ENCODE results near the gene LIMS2. TPM values are rescaled to one million over a fixed set of nuclear protein-coding genes. Genes with fewer than 3 reads are reported as not detected.

Gene LIMS2, protein sequence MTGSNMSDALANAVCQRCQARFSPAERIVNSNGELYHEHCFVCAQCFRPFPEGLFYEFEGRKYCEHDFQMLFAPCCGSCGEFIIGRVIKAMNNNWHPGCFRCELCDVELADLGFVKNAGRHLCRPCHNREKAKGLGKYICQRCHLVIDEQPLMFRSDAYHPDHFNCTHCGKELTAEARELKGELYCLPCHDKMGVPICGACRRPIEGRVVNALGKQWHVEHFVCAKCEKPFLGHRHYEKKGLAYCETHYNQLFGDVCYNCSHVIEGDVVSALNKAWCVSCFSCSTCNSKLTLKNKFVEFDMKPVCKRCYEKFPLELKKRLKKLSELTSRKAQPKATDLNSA
- total RNA-seq (100 to 1,000 TPM; 150 to 285 (median 160) TPM), polyA plus RNA-seq (100 to 1,000 TPM; 148 to 687 TPM)
- long read RNA-seq, donor 1, transcript LIMS2-202 (10 exons, 2,045 nt): major isoform, 45 of 158 reads
- long read RNA-seq, donor 1, partial matches to known transcripts: 21 of 158 reads
- long read RNA-seq, donor 1, other reads (novel, unspliced or antisense): 85 of 158 reads
- long read RNA-seq, donor 2, transcript LIMS2-208 (10 exons, 2,335 nt): minor isoform, 6 of 175 reads
- long read RNA-seq, donor 2, transcript LIMS2-202 (10 exons, 2,045 nt): major isoform, 61 of 175 reads
- long read RNA-seq, donor 2, transcript LIMS2-204 (6 exons, 1,678 nt): minor isoform, 12 of 175 reads
- long read RNA-seq, donor 2, partial matches to known transcripts: 22 of 175 reads
- long read RNA-seq, donor 2, other reads (novel, unspliced or antisense): 67 of 175 reads
- long read RNA-seq, donor 3, transcript LIMS2-208 (10 exons, 2,335 nt): minor isoform, 11 of 293 reads
- long read RNA-seq, donor 3, transcript LIMS2-204 (6 exons, 1,678 nt): minor isoform, 9 of 293 reads
- long read RNA-seq, donor 3, transcript LIMS2-202 (10 exons, 2,045 nt): major isoform, 175 of 293 reads
- long read RNA-seq, donor 3, partial matches to known transcripts: 45 of 293 reads
- long read RNA-seq, donor 3, other reads (novel, unspliced or antisense): 48 of 293 reads

DNA sequence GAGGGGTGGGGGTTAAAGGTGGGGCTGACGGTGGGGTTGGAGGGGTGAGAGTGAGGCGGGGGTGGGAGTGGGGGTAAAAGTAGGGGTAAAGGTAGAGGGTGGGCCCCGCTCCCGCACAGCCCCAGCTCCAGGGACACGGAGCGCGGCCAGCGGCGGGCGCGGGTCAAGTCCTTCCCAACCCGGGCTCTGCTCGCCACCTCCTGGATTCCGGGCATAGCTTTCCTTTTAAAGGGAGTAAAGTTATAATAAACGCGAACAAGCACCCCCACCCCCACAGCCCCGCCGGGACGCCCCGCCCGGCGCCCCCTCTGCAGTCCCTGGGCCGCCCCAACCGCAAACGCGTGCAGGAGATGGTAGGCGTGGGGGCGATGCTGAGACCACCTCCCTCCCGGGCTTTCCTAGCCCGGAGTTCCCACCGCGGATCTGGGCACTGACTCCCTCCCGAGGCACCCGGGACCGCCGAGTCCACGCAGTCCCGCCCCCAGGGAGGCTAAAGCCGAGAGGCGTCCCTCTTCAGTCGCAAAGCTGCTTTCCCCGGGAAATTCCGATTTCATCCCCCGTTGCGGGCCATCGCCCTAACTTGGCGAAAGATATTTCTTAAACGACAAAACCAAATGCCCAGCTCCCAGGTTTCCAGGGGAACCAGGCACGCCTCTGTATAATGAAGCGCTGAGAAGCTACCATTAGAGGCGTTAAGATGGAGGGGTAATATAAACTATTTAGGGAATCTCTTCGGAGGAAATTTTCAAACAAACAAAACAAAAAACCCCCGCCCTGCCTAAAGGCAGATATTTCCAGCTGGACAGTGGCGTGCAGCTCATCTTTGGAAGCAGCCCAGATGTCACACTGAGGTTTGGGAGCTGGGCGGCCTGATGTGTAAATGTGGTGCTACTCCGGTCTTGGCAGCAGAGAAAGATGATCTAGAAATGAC lies at the start of gene LIMS2:
TSS of gene LIMS2 (minus strand) at position 200 of the 931 bp plus-strand sequence. CDS start 506 bp downstream, outside the sequence.
- peak; percentile 40 to 72 (median 60) for ATAC-seq
- H3K9me3 ChIP-seq: no peaks in the 10 kb centered on the region
- DNase-seq: peak; percentile 68 to 74
- peak within 1 kb of the TSS; percentile 64 to 95 (median 78) for H3K4me3 ChIP-seq
- peaks cover 0 to 38% (median 0%) of the 10 kb centered on the region in 7 donors for H3K27me3 ChIP-seq
- peaks cover 8 to 75% (median 48%) of the 10 kb centered on the region in 9 donors for H3K4me1 ChIP-seq
- peak within 1 kb of the TSS; percentile 88 to 98 (median 97) for H3K27ac ChIP-seq
- peaks cover 0 to 5% (median 0%) of the 10 kb centered on the region in 9 donors for H3K36me3 ChIP-seq
- WGBS, 2 donors: 1 to 2% methylated on average over 55 to 56 of the region's 56 CpGs
- intact Hi-C loops (cut with DNase I): loop anchor here in 5 of 10 donors (2.0 to 10.0 kb wide), 7 partner anchors 17 to 161 kb away; no protein-coding TSS in a partner anchor
- TF ChIP-seq, protein P1, sequence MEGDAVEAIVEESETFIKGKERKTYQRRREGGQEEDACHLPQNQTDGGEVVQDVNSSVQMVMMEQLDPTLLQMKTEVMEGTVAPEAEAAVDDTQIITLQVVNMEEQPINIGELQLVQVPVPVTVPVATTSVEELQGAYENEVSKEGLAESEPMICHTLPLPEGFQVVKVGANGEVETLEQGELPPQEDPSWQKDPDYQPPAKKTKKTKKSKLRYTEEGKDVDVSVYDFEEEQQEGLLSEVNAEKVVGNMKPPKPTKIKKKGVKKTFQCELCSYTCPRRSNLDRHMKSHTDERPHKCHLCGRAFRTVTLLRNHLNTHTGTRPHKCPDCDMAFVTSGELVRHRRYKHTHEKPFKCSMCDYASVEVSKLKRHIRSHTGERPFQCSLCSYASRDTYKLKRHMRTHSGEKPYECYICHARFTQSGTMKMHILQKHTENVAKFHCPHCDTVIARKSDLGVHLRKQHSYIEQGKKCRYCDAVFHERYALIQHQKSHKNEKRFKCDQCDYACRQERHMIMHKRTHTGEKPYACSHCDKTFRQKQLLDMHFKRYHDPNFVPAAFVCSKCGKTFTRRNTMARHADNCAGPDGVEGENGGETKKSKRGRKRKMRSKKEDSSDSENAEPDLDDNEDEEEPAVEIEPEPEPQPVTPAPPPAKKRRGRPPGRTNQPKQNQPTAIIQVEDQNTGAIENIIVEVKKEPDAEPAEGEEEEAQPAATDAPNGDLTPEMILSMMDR (IDR thresholded peaks at IDR 0.05): peak in 7 of 9 donors; percentile 9 to 51 (median 43)

DNA sequence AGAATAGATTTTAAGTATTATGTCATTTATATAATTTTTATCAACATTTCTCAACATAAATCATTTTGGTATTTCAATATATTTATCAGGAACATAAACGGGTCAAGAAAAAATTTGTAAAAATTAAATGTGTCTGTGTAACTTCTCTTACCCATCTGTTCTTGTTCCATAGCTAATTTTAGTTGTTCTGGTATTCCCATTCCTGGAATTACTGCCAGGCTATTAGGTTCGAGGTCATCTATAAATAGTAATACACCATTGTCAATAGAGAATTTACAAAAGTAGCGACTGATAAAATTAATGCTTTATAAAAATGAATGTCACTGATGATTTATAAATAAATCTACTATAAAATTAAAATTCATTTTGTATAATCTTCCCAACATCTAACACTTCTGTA lies 47.5 kb upstream of the LIMS2 start:
- TF ChIP-seq, protein P1 (IDR thresholded peaks at IDR 0.05): no peak
- DNase-seq (no peak), ATAC-seq (peak in 5 of 8 donors; percentile 37 to 84 (median 78))
- H3K27ac ChIP-seq: peak overlapping the region in 9 of 10 donors; percentile 29 to 77 (median 70)
- 52% methylated on average over 3 of the region's 3 CpGs for WGBS, 2 donors
- peaks cover 7 to 86% (median 37%) of the 10 kb centered on the region in 9 donors for H3K36me3 ChIP-seq
- no peaks in the 10 kb centered on the region for H3K27me3 ChIP-seq
- intact Hi-C loops (cut with DNase I): no loop called here
- no peaks in the 10 kb centered on the region for H3K9me3 ChIP-seq
- peaks cover 0 to 40% (median 9%) of the 10 kb centered on the region in 9 donors for H3K4me1 ChIP-seq
- no peak overlapping the region for H3K4me3 ChIP-seq

DNA sequence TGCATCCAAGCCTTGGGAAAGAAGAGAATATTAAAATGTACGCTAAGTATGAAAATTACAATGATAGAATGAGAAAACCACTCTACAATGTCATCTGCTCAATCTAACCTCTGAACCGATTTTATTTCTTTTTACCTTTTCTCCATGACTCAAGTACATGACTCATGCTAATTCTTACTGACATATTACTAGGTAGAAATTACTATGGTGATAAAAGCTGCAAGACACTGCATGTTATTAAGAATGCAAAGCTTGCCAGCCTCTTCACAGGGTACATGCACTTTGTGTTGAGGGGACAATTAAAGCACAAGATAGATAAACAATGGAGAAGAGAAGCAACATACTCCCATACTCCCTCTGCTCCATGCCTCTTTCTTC lies 46.6 kb upstream of the LIMS2 start:
- H3K9me3 ChIP-seq: no peaks in the 10 kb centered on the region
- DNase-seq (no peak), ATAC-seq (peak in 1 of 8 donors; percentile 26)
- H3K27me3 ChIP-seq: no peaks in the 10 kb centered on the region
- peaks cover 0 to 40% (median 9%) of the 10 kb centered on the region in 9 donors for H3K4me1 ChIP-seq
- intact Hi-C loops (cut with DNase I): no loop called here
- peaks cover 7 to 95% (median 39%) of the 10 kb centered on the region in 9 donors for H3K36me3 ChIP-seq
- TF ChIP-seq, protein P1 (IDR thresholded peaks at IDR 0.05): no peak
- peak overlapping the region in 9 of 10 donors; percentile 29 to 77 (median 70) for H3K27ac ChIP-seq
- H3K4me3 ChIP-seq: no peak overlapping the region
- 92 to 93% methylated on average over 2 of the region's 2 CpGs for WGBS, 2 donors

Measured in heart right ventricle (tissue), 16 donors.